ENCODE results near the gene NME7. TPM values are rescaled to one million over a fixed set of nuclear protein-coding genes. Genes with fewer than 3 reads are reported as not detected.
A peak's percentile ranks its signal among the peaks of the same experiment; 100 is the strongest.

NME7 gene
- total RNA-seq, 1 experiment from 2014 or later, result 30.3 TPM

GRCh38 chr1:169360415-169360814 lies 7.2 kb downstream of the NME7 start:
- H3K4me3 ChIP-seq (ENCODE audit: low read depth in 2 of 2, low read length in 2 of 2), result no peak overlapping the region
- ChIA-PET POLR2A (no interaction called here), CTCF (interaction anchor here (0.6 kb wide), 1 partner anchor 76 kb away, joined by 3 read pairs; no protein-coding TSS in a partner anchor)
- BruUV-seq (replicated peaks), result no TSS peak
- ATAC-seq, result no peak
- intact Hi-C loops (cut with micrococcal nuclease; ENCODE audit: unreplicated experiment), result no loop called here
- no peaks in the 10 kb centered on the region for H3K9me3 ChIP-seq (ENCODE audit: control insufficient read depth, insufficient read depth, low read depth, low read length)
- no peaks in the 10 kb centered on the region; the same call in 1 of the 2 replicates for H3K36me3 ChIP-seq (ENCODE audit: control insufficient read depth, insufficient read depth, low read length)
- H3K27ac ChIP-seq (ENCODE audit: low read length), result no peak overlapping the region
- in situ Hi-C loops (cut with HindIII; ENCODE audit: low pct_unique_long_range_greater_than_20kb, low sequenced_read_pairs), result no loop called here
- peaks cover 12% of the 10 kb centered on the region for H3K4me1 ChIP-seq (ENCODE audit: control insufficient read depth, insufficient read depth, low read length)
- no peaks in the 10 kb centered on the region for H3K27me3 ChIP-seq (ENCODE audit: control insufficient read depth, insufficient read depth, low read length)
- DNase-seq (ENCODE audit: low read depth, low spot score), result no peak
- TF ChIP-seq, protein P1, sequence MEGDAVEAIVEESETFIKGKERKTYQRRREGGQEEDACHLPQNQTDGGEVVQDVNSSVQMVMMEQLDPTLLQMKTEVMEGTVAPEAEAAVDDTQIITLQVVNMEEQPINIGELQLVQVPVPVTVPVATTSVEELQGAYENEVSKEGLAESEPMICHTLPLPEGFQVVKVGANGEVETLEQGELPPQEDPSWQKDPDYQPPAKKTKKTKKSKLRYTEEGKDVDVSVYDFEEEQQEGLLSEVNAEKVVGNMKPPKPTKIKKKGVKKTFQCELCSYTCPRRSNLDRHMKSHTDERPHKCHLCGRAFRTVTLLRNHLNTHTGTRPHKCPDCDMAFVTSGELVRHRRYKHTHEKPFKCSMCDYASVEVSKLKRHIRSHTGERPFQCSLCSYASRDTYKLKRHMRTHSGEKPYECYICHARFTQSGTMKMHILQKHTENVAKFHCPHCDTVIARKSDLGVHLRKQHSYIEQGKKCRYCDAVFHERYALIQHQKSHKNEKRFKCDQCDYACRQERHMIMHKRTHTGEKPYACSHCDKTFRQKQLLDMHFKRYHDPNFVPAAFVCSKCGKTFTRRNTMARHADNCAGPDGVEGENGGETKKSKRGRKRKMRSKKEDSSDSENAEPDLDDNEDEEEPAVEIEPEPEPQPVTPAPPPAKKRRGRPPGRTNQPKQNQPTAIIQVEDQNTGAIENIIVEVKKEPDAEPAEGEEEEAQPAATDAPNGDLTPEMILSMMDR (IDR thresholded peaks at IDR 0.05), result no peak
- TF ChIP-seq POLR2AphosphoS5 (IDR thresholded peaks at IDR 0.05; ENCODE audit: low read depth, low read length) (no peak), TCF7L2 (IDR thresholded peaks at IDR 0.05; ENCODE audit: low read depth, low read length) (no peak), REST (IDR thresholded peaks at IDR 0.05; ENCODE audit: insufficient read depth in 1 of 2, low read depth in 2 of 2, low read length in 1 of 2) (no peak), SIN3A (IDR thresholded peaks at IDR 0.05; ENCODE audit: borderline replicate concordance, insufficient read depth, low read depth, low read length) (no peak)

- in situ Hi-C loops (cut with HindIII; ENCODE audit: low pct_unique_long_range_greater_than_20kb, low sequenced_read_pairs) (no loop called here), intact Hi-C loops (cut with micrococcal nuclease; ENCODE audit: unreplicated experiment) (loop anchor here (1.0 to 10.0 kb wide), 4 partner anchors 216 to 1006 kb away; no protein-coding TSS in a partner anchor)
- no peaks in the 10 kb centered on the region for H3K36me3 ChIP-seq (ENCODE audit: control insufficient read depth, insufficient read depth, low read length)
- no peak for DNase-seq (ENCODE audit: low read depth, low spot score)
- H3K27me3 ChIP-seq (ENCODE audit: control insufficient read depth, insufficient read depth, low read length), result no peaks in the 10 kb centered on the region
- ATAC-seq, result no peak
- H3K4me3 ChIP-seq (ENCODE audit: low read depth in 2 of 2, low read length in 2 of 2), result no peak overlapping the region
- H3K9me3 ChIP-seq (ENCODE audit: control insufficient read depth, insufficient read depth, low read depth, low read length), result no peaks in the 10 kb centered on the region
- ChIA-PET CTCF (interaction anchor here (0.6 to 1.6 kb wide), 10 partner anchors 13 to 1006 kb away, joined by 3 to 17 read pairs (median 4); no protein-coding TSS in a partner anchor), POLR2A (interaction anchor here (0.7 kb wide), 1 partner anchor 220 kb away, joined by 3 read pairs; no protein-coding TSS in a partner anchor)
- no peak overlapping the region for H3K27ac ChIP-seq (ENCODE audit: low read length)
- no peaks in the 10 kb centered on the region for H3K4me1 ChIP-seq (ENCODE audit: control insufficient read depth, insufficient read depth, low read length)
- no peak for TF ChIP-seq REST (IDR thresholded peaks at IDR 0.05; ENCODE audit: insufficient read depth in 1 of 2, low read depth in 2 of 2, low read length in 1 of 2)
- TF ChIP-seq, protein P1 (IDR thresholded peaks at IDR 0.05), result peak; percentile 76; the same call in 1 of the 2 replicates
- BruUV-seq (replicated peaks), result no TSS peak
These were observed 19.1 kb downstream of the NME7 start for GRCh38 chr1:169348383-169349036.
